GM21515 (cell line): ENCODE results near the gene CD9.
A peak's percentile ranks its signal among the peaks of the same experiment; 100 is the strongest.
"Not testable (repeated sequence)": the region's sequence is repeated elsewhere in the genome, so short reads cannot be mapped to it uniquely, and the experiment has no call there.

Experiments
- ATAC-seq: cut with Tn5 transposase; IDR thresholded peaks from one replicate; pipeline ENCODE4 v1.9.1; 2021; ENCODE audit not compliant: unreplicated experiment

The CD9 gene

GRCh38 chr12:6178981-6179761 is 21.0 kb upstream of the CD9 start:
- no peak for ATAC-seq

DNA sequence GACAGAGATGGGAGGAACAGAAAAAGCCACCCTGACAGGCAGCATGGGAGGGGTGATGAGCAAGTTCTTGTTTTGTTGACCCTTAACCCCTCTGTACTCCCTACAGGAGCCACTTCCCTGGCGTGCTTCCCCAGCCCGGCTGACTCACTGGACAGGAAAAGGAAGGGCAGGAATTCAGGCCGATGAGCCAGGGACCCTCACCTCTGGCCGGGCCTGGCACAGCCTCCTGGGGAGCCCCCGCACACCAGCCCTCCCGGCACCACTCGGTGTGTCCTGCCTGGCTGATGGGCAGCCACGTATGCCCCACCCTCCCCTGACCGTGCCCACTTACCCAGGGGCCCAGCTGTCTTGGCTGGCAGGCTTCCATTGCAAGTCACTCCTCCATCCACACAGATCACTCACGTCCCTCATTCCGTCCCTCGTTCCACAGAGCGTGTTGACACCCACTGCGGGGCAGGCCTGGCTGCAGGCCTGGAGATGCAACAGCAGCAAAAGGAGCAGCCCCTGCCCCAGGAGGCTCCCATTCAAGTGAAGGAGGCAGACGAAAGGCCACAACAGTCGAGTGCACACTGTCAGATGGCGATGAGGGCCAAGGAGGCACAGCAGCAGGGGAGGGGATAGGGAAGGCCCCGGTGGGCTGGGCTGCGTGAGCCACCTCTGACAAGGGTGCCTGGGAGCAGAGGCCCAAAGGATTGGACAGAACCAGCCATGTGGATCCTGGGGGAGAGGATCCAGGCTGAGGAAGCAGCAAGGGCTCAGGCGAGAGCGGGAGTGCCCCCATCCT is 19.7 kb upstream of the CD9 start:
- ATAC-seq: no peak

DNA sequence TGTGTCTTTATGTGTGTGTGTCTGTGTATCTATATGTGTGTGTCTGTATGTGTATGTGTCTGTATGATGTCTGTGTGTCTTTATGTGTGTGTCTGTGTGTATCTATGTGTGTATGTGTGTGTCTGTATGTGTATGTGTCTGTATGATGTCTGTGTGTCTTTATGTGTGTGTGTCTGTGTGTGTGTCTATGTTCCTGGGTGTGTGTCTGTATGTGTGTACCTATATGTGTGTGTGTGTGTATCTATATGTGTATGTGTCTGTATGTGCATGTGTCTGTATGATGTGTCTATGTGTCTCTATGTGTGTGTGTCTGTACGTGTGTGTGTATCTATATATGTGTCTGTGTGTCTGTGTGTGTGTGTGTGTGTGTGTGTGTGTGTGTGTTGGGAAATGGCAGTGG is 19.0 kb upstream of the CD9 start:
- no peak for ATAC-seq

DNA sequence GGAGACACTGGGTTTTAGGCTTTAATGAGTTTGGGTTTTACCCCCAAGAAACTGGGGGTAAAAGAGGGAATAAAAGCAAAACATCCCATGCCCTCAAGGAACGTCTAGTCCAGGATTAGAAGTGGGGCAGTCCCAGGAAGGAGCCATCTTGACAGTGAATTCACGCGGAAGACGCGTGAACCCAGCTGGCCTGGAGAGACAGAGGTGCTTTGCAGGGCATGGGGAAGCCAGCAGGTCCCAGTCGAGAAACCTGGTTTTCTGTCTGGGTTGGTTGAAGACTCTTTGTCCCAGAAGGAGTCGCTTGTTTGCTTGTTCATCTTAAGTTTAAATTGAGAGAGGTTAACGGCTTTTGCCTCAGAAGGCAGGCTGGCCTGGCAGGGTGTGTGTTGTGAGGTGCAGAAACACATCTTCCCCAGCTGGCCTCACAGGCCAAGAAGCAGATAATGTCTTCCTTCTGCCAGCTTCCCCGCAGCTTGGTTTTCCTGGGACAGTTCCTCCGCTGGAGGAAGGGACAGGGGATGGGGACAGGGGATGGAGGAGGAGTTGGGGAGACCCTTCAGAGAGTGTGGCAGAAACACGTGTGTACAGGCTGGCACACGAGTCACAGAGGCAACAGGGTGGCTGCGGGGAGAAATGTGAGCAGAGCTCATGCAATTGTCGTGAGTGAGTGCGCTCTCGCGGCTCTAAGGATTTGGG is 18.5 kb upstream of the CD9 start:
- ATAC-seq: no peak

- ATAC-seq: no peak
Observed at GRCh38 chr12:6182279-6182898, 17.8 kb upstream of the CD9 start.

DNA sequence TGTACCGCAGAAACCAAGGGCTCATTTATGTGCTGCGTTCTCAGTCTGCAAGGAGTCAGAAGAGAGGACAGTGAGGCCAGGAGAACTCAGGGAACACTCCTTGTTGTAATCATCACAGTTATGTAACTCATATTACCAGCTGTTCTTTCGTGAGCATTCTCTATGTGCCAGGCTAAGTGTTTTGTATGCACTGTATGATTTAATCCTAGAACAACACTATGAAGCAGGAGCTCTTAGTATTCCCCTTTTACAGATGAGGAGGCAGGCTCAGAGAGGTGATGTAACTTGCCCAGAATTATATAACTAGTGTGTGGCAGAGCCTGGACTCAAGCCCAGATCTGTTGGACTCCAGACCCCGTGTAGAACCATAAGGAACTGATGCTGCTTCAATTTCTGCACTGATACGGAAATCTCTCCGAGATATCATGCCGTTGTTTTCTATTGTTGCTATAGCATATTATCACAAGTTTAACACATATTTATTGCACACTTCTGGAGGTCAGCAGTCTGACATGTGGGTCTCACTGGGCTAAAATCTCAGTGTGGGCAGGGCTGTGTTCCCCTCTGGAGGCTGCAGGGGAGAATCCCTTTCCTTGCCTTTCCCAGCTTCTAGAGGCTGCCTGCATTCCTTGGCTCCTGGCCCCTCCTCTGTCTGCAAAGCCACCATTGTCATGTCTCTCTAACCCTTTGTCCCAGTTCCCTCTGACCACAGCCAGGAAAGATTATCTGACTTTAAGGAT is 16.3 kb upstream of the CD9 start:
- no peak for ATAC-seq

- no peak for ATAC-seq
Observed at GRCh38 chr12:6185961-6186827, 14.0 kb upstream of the CD9 start.

- ATAC-seq: no peak
Observed at GRCh38 chr12:6187948-6188793, 12.0 kb upstream of the CD9 start.

- no peak for ATAC-seq
Observed at GRCh38 chr12:6189028-6189427, 11.2 kb upstream of the CD9 start.

GRCh38 chr12:6189952-6190598 is 10.1 kb upstream of the CD9 start:
- not testable (repeated sequence) for ATAC-seq

GRCh38 chr12:6190767-6191530 is 9.3 kb upstream of the CD9 start:
- ATAC-seq: not testable (repeated sequence)

DNA sequence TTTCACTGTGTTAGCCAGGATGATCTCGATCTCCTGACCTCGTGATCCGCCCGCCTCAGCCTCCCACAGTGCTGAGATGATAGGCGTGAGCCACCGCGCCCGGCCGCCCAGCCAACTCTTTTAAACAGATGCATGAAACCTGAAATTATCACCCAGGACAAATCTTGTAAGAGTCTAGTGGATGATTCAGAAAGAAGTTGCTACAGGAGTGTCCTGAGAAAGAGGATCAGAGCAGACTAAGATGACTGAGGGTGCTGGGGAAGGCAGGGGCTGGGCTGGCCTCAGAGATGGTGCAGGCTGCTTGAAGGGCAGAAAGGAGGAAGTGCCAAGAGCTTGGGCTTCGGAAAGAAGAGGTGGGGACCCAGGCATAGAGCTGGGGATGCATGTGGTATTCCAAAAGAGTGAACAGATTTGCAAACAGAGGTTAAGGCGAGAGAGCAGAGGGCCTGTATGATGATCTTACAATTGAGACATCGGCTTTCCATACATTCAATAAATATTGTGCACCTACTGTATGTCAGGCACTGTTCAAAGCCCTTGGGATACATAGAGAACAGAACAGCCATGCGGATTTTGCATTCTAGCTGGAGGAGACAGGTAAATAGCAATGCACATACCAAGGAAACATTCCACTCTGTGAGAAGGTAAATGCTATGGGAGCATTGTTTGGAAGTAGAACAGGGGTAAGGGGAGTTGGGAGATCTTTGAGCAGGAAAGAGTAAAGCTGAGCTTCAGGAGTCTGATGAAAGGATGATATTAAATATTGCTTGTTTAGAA is 7.4 kb upstream of the CD9 start:
- no peak for ATAC-seq

GRCh38 chr12:6193853-6194815 is 6.1 kb upstream of the CD9 start:
- ATAC-seq: no peak

DNA sequence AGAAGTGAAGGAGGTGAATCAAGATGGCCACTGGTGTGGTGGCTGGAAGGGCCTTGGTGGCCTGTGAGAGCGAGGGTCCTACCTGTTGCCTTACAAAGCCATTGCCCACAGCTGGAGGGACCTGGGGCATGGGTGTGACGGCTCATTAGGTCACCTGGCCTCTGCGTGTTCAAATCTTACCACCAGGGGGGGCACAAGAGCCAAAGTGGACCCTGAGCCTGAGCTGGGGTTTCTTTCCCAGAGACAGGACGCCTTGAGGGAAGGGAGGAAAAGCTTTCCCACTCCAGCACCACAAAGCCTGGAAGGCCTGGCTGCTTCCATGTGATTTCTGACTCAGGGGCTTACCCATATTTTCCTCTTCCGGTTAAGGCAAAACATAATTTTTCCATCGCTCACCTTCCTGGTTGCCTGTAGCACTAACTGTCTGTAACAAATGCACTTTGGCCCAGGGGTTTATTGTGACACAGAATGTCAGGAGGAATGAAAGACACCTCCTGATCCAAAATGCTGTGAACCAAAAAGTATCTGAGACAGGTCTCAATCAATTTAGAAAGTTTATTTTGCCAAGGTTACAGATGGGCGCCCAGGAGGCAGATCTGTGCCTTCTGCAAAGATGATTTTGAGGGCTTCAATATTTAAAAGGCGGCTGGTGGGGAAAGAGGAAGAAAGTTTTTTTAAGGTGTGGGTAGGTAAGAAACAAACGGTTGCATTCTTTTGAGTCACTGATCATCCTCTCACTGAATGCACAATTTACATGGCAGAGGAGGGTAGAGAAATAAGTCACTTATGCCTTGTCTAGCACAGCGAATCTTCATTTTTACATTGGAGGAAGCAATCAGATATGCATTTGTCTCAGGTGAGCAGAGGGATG is 4.3 kb upstream of the CD9 start:
- ATAC-seq: peak; percentile 52

DNA sequence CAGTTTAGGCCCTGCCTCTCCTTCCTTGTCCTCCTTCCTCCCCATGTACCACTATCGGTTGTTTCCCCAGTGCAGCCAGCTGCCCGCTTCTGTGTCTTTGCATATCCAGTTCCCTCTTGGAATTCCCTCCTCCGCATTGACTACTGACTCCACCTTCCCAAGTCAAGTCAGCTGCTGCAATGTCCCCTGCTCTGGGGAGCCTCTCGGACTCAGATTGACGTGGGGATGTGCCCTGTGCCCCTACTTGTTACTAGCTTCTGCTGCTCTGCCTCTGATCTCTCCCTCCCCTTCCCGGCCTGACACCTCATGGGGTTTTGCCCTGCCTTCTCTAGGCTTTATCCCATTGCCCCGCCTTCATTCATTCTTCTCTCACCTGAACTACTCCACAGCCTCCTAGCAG is 2.1 kb upstream of the CD9 start:
- no peak for ATAC-seq
